ENCODE results near the gene KRTAP10-10. TPM values are rescaled to one million over a fixed set of nuclear protein-coding genes. Genes with fewer than 3 reads are reported as not detected.

Gene KRTAP10-10
- total RNA-seq, 1 donor from 2014 or later: not detected

- peaks cover 3% of the 10 kb centered on the region for H3K4me1 Mint-ChIP-seq
- no peak overlapping the region for H3K4me3 Mint-ChIP-seq
- H3K36me3 Mint-ChIP-seq: no peaks in the 10 kb centered on the region
- DNase-seq (ENCODE audit: low spot score in 2 of 2, unreplicated experiment in 2 of 2): peak in 1 of 2 experiments; percentile 33
- peaks cover 8% of the 10 kb centered on the region for H3K27me3 Mint-ChIP-seq (ENCODE audit: low read depth)
- H3K9me3 Mint-ChIP-seq: peaks cover 15% of the 10 kb centered on the region
- H3K27ac Mint-ChIP-seq: no peak overlapping the region
- no peak for TF ChIP-seq CTCF (IDR thresholded peaks at IDR 0.05; ENCODE audit: unreplicated experiment)
These were observed 11.6 kb downstream of the KRTAP10-10 start for GRCh38 chr21:44648557-44649311.

- Mint-ChIP-seq H3K4me1 (peaks cover 3% of the 10 kb centered on the region), H3K36me3 (no peaks in the 10 kb centered on the region), H3K27ac (no peak overlapping the region), H3K9me3 (peaks cover 6% of the 10 kb centered on the region), H3K4me3 (no peak overlapping the region), H3K27me3 (ENCODE audit: low read depth) (peaks cover 8% of the 10 kb centered on the region)
- no peak for TF ChIP-seq CTCF (IDR thresholded peaks at IDR 0.05; ENCODE audit: unreplicated experiment)
- DNase-seq (ENCODE audit: low spot score in 2 of 2, unreplicated experiment in 2 of 2): peak in 1 of 2 experiments; percentile 35
These were observed 12.5 kb downstream of the KRTAP10-10 start for GRCh38 chr21:44649521-44650100.

GRCh38 chr21:44650265-44650972 lies 13.3 kb downstream of the KRTAP10-10 start:
- no peak overlapping the region for H3K27ac Mint-ChIP-seq
- H3K4me3 Mint-ChIP-seq: no peak overlapping the region
- TF ChIP-seq CTCF (IDR thresholded peaks at IDR 0.05; ENCODE audit: unreplicated experiment): no peak
- H3K9me3 Mint-ChIP-seq: no peaks in the 10 kb centered on the region
- H3K27me3 Mint-ChIP-seq (ENCODE audit: low read depth): peaks cover 8% of the 10 kb centered on the region
- peaks cover 3% of the 10 kb centered on the region for H3K4me1 Mint-ChIP-seq
- peak in 1 of 2 experiments; percentile 29 for DNase-seq (ENCODE audit: low spot score in 2 of 2, unreplicated experiment in 2 of 2)
- H3K36me3 Mint-ChIP-seq: no peaks in the 10 kb centered on the region

GRCh38 chr21:44650973-44651675 lies 14.0 kb downstream of the KRTAP10-10 start:
- peaks cover 4% of the 10 kb centered on the region for H3K9me3 Mint-ChIP-seq
- H3K36me3 Mint-ChIP-seq: no peaks in the 10 kb centered on the region
- peaks cover 3% of the 10 kb centered on the region for H3K4me1 Mint-ChIP-seq
- no peak overlapping the region for H3K27ac Mint-ChIP-seq
- peaks cover 8% of the 10 kb centered on the region for H3K27me3 Mint-ChIP-seq (ENCODE audit: low read depth)
- DNase-seq (ENCODE audit: low spot score in 2 of 2, unreplicated experiment in 2 of 2): no peak
- TF ChIP-seq CTCF (IDR thresholded peaks at IDR 0.05; ENCODE audit: unreplicated experiment): no peak
- no peak overlapping the region for H3K4me3 Mint-ChIP-seq

GRCh38 chr21:44653123-44653522 lies 16.0 kb downstream of the KRTAP10-10 start:
- peaks cover 1% of the 10 kb centered on the region for H3K36me3 Mint-ChIP-seq
- H3K4me3 Mint-ChIP-seq: no peak overlapping the region
- peaks cover 4% of the 10 kb centered on the region for H3K27me3 Mint-ChIP-seq (ENCODE audit: low read depth)
- no peaks in the 10 kb centered on the region for H3K4me1 Mint-ChIP-seq
- DNase-seq (ENCODE audit: low spot score in 2 of 2, unreplicated experiment in 2 of 2): peak in 1 of 2 experiments; percentile 32
- peaks cover 19% of the 10 kb centered on the region for H3K9me3 Mint-ChIP-seq
- no peak for TF ChIP-seq CTCF (IDR thresholded peaks at IDR 0.05; ENCODE audit: unreplicated experiment)
- no peak overlapping the region for H3K27ac Mint-ChIP-seq
